ENCODE measurements around the gene AHCYL1. TPM values are rescaled to one million over a fixed set of nuclear protein-coding genes. Genes with fewer than 3 reads are reported as not detected.

AHCYL1 gene
- total RNA-seq, 4 donors from 2014 or later = 49.7 to 60.3 (median 53.0) TPM

DNA sequence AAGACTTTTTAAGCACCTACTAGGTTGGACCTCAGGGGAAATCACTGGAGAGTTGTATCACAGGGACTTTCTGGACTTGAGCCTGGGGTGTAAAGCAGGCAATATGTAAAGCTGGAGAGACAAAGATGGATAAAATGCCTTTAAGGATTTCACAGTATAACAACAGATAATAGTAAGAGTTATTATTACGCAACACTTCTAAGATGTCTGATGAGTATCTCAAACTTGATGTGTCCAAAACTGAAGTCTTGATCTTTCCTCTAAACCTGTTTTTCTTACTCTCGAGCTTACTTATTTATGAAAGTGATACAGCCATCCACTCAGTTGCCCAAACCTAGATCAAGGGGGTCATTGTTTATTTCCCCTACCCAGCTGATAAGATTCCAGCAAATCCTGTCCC lies 47.8 kb downstream of the AHCYL1 start:
- Histone ChIP-seq H3K36me3 (peaks cover 0 to 7% (median 0%) of the 10 kb centered on the region in 3 donors), H3K9me3 (no peaks in the 10 kb centered on the region), H3K27me3 (no peaks in the 10 kb centered on the region), H3K4me3 (no peak overlapping the region), H3K27ac (no peak overlapping the region), H3K4me1 (peaks cover 10 to 53% (median 12%) of the 10 kb centered on the region in 3 donors)
- no peak for DNase-seq
- intact Hi-C loops (cut with DNase I) = no loop called here
- WGBS, 2 donors = 87 to 89% methylated on average over 2 of the region's 2 CpGs
- no peak for TF ChIP-seq POLR2A (IDR thresholded peaks at IDR 0.05)
- TF ChIP-seq, protein P1, sequence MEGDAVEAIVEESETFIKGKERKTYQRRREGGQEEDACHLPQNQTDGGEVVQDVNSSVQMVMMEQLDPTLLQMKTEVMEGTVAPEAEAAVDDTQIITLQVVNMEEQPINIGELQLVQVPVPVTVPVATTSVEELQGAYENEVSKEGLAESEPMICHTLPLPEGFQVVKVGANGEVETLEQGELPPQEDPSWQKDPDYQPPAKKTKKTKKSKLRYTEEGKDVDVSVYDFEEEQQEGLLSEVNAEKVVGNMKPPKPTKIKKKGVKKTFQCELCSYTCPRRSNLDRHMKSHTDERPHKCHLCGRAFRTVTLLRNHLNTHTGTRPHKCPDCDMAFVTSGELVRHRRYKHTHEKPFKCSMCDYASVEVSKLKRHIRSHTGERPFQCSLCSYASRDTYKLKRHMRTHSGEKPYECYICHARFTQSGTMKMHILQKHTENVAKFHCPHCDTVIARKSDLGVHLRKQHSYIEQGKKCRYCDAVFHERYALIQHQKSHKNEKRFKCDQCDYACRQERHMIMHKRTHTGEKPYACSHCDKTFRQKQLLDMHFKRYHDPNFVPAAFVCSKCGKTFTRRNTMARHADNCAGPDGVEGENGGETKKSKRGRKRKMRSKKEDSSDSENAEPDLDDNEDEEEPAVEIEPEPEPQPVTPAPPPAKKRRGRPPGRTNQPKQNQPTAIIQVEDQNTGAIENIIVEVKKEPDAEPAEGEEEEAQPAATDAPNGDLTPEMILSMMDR (IDR thresholded peaks at IDR 0.05) = no peak

DNA sequence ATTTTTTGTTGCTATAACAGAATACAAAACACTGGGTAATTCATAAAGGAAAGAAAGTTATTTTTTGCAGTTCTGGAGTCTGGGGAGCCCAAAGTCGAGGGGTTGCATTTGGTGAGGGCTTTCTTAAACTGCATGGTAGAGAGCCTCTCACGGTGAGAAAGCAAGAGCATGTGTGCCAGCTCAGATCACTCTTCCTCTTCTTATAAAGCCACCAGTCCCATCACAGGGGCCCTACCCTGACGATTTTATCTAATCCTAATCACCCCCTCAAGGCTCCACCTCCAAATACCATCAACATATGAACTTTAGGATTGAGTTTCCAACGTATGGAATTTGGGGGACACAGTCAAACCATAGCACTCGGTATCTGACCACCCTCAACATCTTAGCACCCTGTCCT lies 48.9 kb downstream of the AHCYL1 start:
- intact Hi-C loops (cut with DNase I) = no loop called here
- peaks cover 3 to 18% (median 4%) of the 10 kb centered on the region in 3 donors for H3K36me3 ChIP-seq
- no peaks in the 10 kb centered on the region for H3K27me3 ChIP-seq
- DNase-seq = no peak
- no peaks in the 10 kb centered on the region for H3K9me3 ChIP-seq
- no peak overlapping the region for H3K4me3 ChIP-seq
- WGBS, 2 donors = 92% methylated on average over 5 of the region's 5 CpGs
- no peak overlapping the region for H3K27ac ChIP-seq
- TF ChIP-seq POLR2A (IDR thresholded peaks at IDR 0.05) = no peak
- TF ChIP-seq, protein P1 (IDR thresholded peaks at IDR 0.05) = no peak
- H3K4me1 ChIP-seq = peaks cover 10 to 55% (median 12%) of the 10 kb centered on the region in 3 donors

DNA sequence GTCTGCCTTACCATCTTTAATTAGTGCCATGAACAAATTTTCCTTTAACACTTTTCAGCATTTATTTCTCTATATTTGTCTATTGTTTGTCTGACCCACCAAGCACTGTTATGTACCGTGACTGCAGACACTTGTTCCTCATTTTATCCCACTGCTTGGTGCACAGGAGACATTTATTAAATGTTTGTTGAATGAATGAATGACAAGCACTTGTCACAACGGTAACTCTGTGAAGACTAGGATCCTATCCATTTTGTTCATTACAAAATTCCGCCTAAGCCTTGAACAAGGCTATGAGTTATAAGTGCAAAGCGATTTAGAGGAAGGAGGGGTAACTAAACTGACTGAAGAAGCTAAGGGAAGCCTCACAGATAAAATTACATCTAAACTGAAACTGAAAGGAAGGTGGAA lies 49.5 kb downstream of the AHCYL1 start:
- Histone ChIP-seq H3K4me1 (peaks cover 10 to 55% (median 12%) of the 10 kb centered on the region in 3 donors), H3K27ac (peak overlapping the region; percentile 83 to 95 (median 88)), H3K4me3 (peak overlapping the region; percentile 69 to 99 (median 86)), H3K9me3 (no peaks in the 10 kb centered on the region), H3K27me3 (no peaks in the 10 kb centered on the region), H3K36me3 (peaks cover 8 to 24% (median 9%) of the 10 kb centered on the region in 3 donors)
- WGBS, 2 donors = 39 to 42% methylated on average over 4 of the region's 4 CpGs
- no peak for DNase-seq
- intact Hi-C loops (cut with DNase I) = no loop called here
- TF ChIP-seq, protein P1 (IDR thresholded peaks at IDR 0.05) = no peak
- no peak for TF ChIP-seq POLR2A (IDR thresholded peaks at IDR 0.05)

GRCh38 chr1:110034451-110035235 lies 50.1 kb downstream of the AHCYL1 start, which contains the start of gene STRIP1:
Gene STRIP1 (plus strand): TSS chr1:110034624. CDS start chr1:110034638, 14 bp downstream.
- intact Hi-C loops (cut with DNase I) = no loop called here
- peak; percentile 65 for DNase-seq
- TF ChIP-seq POLR2A (IDR thresholded peaks at IDR 0.05) = peak in 3 of 4 donors; percentile 8 to 66 (median 36)
- TF ChIP-seq, protein P1 (IDR thresholded peaks at IDR 0.05) = peak in 1 of 6 experiments; percentile 19
- peaks cover 10 to 51% (median 12%) of the 10 kb centered on the region in 3 donors for H3K4me1 ChIP-seq
- H3K36me3 ChIP-seq = peaks cover 13 to 30% (median 15%) of the 10 kb centered on the region in 3 donors
- H3K27ac ChIP-seq = peak within 1 kb of the TSS; percentile 83 to 95 (median 88)
- H3K4me3 ChIP-seq = peak within 1 kb of the TSS; percentile 69 to 99 (median 86)
- no peaks in the 10 kb centered on the region for H3K9me3 ChIP-seq
- H3K27me3 ChIP-seq = no peaks in the 10 kb centered on the region
- 1% methylated on average over 10 to 19 of the region's 66 CpGs for WGBS, 2 donors

GRCh38 chr1:110035236-110035752 lies 50.7 kb downstream of the AHCYL1 start:
- Histone ChIP-seq H3K27me3 (no peaks in the 10 kb centered on the region), H3K27ac (peak overlapping the region; percentile 83 to 95 (median 88)), H3K9me3 (no peaks in the 10 kb centered on the region), H3K36me3 (peaks cover 15 to 36% (median 19%) of the 10 kb centered on the region in 3 donors), H3K4me3 (peak overlapping the region; percentile 69 to 99 (median 86)), H3K4me1 (peaks cover 10 to 44% (median 12%) of the 10 kb centered on the region in 3 donors)
- WGBS, 2 donors = 14 to 19% methylated on average over 7 of the region's 16 CpGs
- intact Hi-C loops (cut with DNase I) = no loop called here
- TF ChIP-seq POLR2A (IDR thresholded peaks at IDR 0.05) = no peak
- TF ChIP-seq, protein P1 (IDR thresholded peaks at IDR 0.05) = no peak
- DNase-seq = no peak

All from esophagus squamous epithelium (tissue), 5 donors.